Measurements from ENCODE around the gene CEP112. TPM values are rescaled to one million over a fixed set of nuclear protein-coding genes. Genes with fewer than 3 reads are reported as not detected.

CEP112 gene
- total and polyA plus RNA-seq, 4 donors: 1.1 to 4.9 (median 1.4) TPM

- H3K36me3 ChIP-seq (ENCODE audit: control insufficient read depth in 4 of 4, insufficient read depth in 3 of 4, low read depth in 1 of 4, low read length in 3 of 4): no peaks in the 10 kb centered on the region
- no peak overlapping the region for H3K4me3 ChIP-seq (ENCODE audit: low read depth in 1 of 3, low read length in 3 of 3)
- DNase-seq (ENCODE audit: low spot score): no peak
- no peak overlapping the region for H3K27ac ChIP-seq (ENCODE audit: low read depth in 1 of 2, low read length in 2 of 2)
- no peak overlapping the region for H3K9ac ChIP-seq (ENCODE audit: low read depth in 1 of 2, low read length in 2 of 2)
- no peaks in the 10 kb centered on the region for H3K4me1 ChIP-seq (ENCODE audit: control insufficient read depth in 4 of 4, insufficient read depth in 4 of 4, low read length in 3 of 4)
- no peaks in the 10 kb centered on the region for H3K27me3 ChIP-seq (ENCODE audit: control insufficient read depth in 4 of 4, insufficient read depth in 4 of 4, low read length in 3 of 4)
- TF ChIP-seq JUND (IDR thresholded peaks at IDR 0.05): no peak
- TF ChIP-seq FOXA2 (IDR thresholded peaks at IDR 0.05): no peak
- no peak for TF ChIP-seq YY1 (IDR thresholded peaks at IDR 0.05)
- TF ChIP-seq ZBTB33 (IDR thresholded peaks at IDR 0.05): no peak
- TF ChIP-seq FOXA1 (IDR thresholded peaks at IDR 0.05): no peak
- TF ChIP-seq RAD21 (IDR thresholded peaks at IDR 0.05): no peak
- no peak for TF ChIP-seq RXRA (IDR thresholded peaks at IDR 0.05)
- TF ChIP-seq CTCF (IDR thresholded peaks at IDR 0.05; ENCODE audit: low read depth, low read length, missing input control): no peak
- no peak for TF ChIP-seq TAF1 (conservative IDR thresholded peaks at IDR 0.05)
- TF ChIP-seq HNF4G (IDR thresholded peaks at IDR 0.05): no peak
- no peak for TF ChIP-seq EGR1 (IDR thresholded peaks at IDR 0.05; ENCODE audit: low read depth in 2 of 2)
- peaks cover 0 to 3% (median 0%) of the 10 kb centered on the region in 4 donors for H3K9me3 ChIP-seq (ENCODE audit: control insufficient read depth in 4 of 4, low read length in 3 of 4)
Observed at GRCh38 chr17:65823713-65824112, 368.2 kb downstream of the CEP112 start.

- DNase-seq (ENCODE audit: low spot score): no peak
- no peak overlapping the region for H3K9ac ChIP-seq (ENCODE audit: low read depth in 1 of 2, low read length in 2 of 2)
- H3K36me3 ChIP-seq (ENCODE audit: control insufficient read depth in 4 of 4, insufficient read depth in 3 of 4, low read depth in 1 of 4, low read length in 3 of 4): no peaks in the 10 kb centered on the region
- TF ChIP-seq ZBTB33 (IDR thresholded peaks at IDR 0.05) (no peak), HNF4G (IDR thresholded peaks at IDR 0.05) (no peak), REST (IDR thresholded peaks at IDR 0.05) (no peak), GABPA (IDR thresholded peaks at IDR 0.05 in 1 of 2, conservative IDR thresholded peaks at IDR 0.05 in 1 of 2) (no peak), ATF3 (IDR thresholded peaks at IDR 0.05) (no peak), YY1 (IDR thresholded peaks at IDR 0.05) (no peak)
- H3K27ac ChIP-seq (ENCODE audit: low read depth in 1 of 2, low read length in 2 of 2): no peak overlapping the region
- 95% methylated on average over 2 of the region's 2 CpGs for WGBS
- no peaks in the 10 kb centered on the region for H3K27me3 ChIP-seq (ENCODE audit: control insufficient read depth in 4 of 4, insufficient read depth in 4 of 4, low read length in 3 of 4)
- H3K9me3 ChIP-seq (ENCODE audit: control insufficient read depth in 4 of 4, low read length in 3 of 4): no peaks in the 10 kb centered on the region
- H3K4me1 ChIP-seq (ENCODE audit: control insufficient read depth in 4 of 4, insufficient read depth in 4 of 4, low read length in 3 of 4): no peaks in the 10 kb centered on the region
- H3K4me3 ChIP-seq (ENCODE audit: low read depth in 1 of 3, low read length in 3 of 3): no peak overlapping the region
Observed at GRCh38 chr17:65820811-65821210, 371.1 kb downstream of the CEP112 start.

Measured in liver (tissue), 9 donors.